Panc1 (cell line): ENCODE results near the gene BSND. TPM values are rescaled to one million over a fixed set of nuclear protein-coding genes. Genes with fewer than 3 reads are reported as not detected.

Source experiments
- ATAC-seq: fragments of 200-7000 bp; cut with Tn5 transposase; 2 replicates; pipeline ENCODE4 v1.9.1; 2020; ENCODE audit warnings: mild to moderate bottlenecking, moderate library complexity
- BruUV-seq: library from RNA; stranded (reverse); fragments of 400-500 nt; replicated peaks from 2 replicates; lab custom pipeline; 2021; lab: Mats Ljungman, UMichigan
- CTCF ChIA-PET: fragments of 300-600 bp; sonication (Branson Sonifier 250); formaldehyde crosslinking; loops from one replicate; lab custom pipeline; 2022; ENCODE audit warnings: antibody characterized with exemption; lab: Charles Lee
- POLR2A ChIA-PET: fragments of 300-600 bp; sonication (Branson Sonifier 250); formaldehyde crosslinking; loops from one replicate; lab custom pipeline; 2022; ENCODE audit warnings: antibody characterized with exemption; lab: Charles Lee
- DNase-seq: peaks from one replicate; pipeline ENCODE4 v3.0.0-alpha.2; 2010; ENCODE audit warnings: low read depth, low spot score
- H3K27ac ChIP-seq: 2 replicates; pipeline ENCODE4 v1.5.1; 2011; ENCODE audit warnings: mild to moderate bottlenecking, low read length, inconsistent platforms
- H3K27me3 ChIP-seq: fragments of 200-500 bp; sonication (Bioruptor generic); 2 replicates; pipeline ENCODE4 v1.6.0; 2014; ENCODE audit warnings: low read length, inconsistent platforms; ENCODE audit not compliant: control insufficient read depth, insufficient read depth
- H3K36me3 ChIP-seq: fragments of 200-500 bp; sonication (Bioruptor generic); 2 replicates; pipeline ENCODE4 v1.5.1; 2014; ENCODE audit warnings: inconsistent platforms, mild to moderate bottlenecking, low read length, moderate library complexity; ENCODE audit not compliant: control insufficient read depth, insufficient read depth
- H3K4me1 ChIP-seq: 2 replicates; pipeline ENCODE4 v1.5.1; 2011; ENCODE audit warnings: inconsistent platforms, mild to moderate bottlenecking, low read length, moderate library complexity; ENCODE audit not compliant: control insufficient read depth, insufficient read depth
- H3K4me3 ChIP-seq, 2 experiments: 2 replicates each; pipeline ENCODE4 v1.5.1; 2011 to 2012; ENCODE audit warnings: low read depth in 2 of 2, low read length in 2 of 2, mild to moderate bottlenecking in 2 of 2, inconsistent platforms in 1 of 2, moderate library complexity in 1 of 2
- H3K9me3 ChIP-seq: fragments of 200-500 bp; sonication (Bioruptor generic); 2 replicates; pipeline ENCODE4 v1.5.1; 2014; ENCODE audit warnings: low read depth, mild to moderate bottlenecking, inconsistent platforms, low read length, moderate library complexity; ENCODE audit not compliant: control insufficient read depth, insufficient read depth
- CTCF ChIP-seq: fragments of 450-650 bp; IDR thresholded peaks from 2 replicates; pipeline ENCODE4 v1.5.1; 2017; ENCODE audit warnings: mild to moderate bottlenecking
- POLR2AphosphoS5 ChIP-seq: IDR thresholded peaks from 2 replicates; pipeline ENCODE4 v1.6.1; 2012; ENCODE audit warnings: mild to moderate bottlenecking, low read depth, low read length, moderate library complexity
- REST ChIP-seq, 2 experiments: IDR thresholded peaks; 2 replicates each; pipeline ENCODE4 v1.6.1; 2011 to 2012; ENCODE audit warnings: low read depth in 2 of 2, control low read depth in 1 of 2, low read length in 1 of 2, mild to moderate bottlenecking in 1 of 2, moderate library complexity in 1 of 2; ENCODE audit not compliant: insufficient read depth in 1 of 2
- SIN3A ChIP-seq: IDR thresholded peaks from 2 replicates; pipeline ENCODE4 v1.6.1; 2012; ENCODE audit warnings: low read depth, mild to moderate bottlenecking, low read length, moderate library complexity, borderline replicate concordance; ENCODE audit not compliant: insufficient read depth
- TCF7L2 ChIP-seq: IDR thresholded peaks from 2 replicates; pipeline ENCODE4 v1.6.1; 2011; ENCODE audit warnings: mild to moderate bottlenecking, low read depth, low read length, inconsistent platforms
- in situ Hi-C: cut with HindIII; loops from 2 replicates; pipeline ENCODE4 v1.10.0; 2016; ENCODE audit warnings: low sequenced_read_pairs, low pct_unique_long_range_greater_than_20kb
- intact Hi-C: fragments of 100-400 bp; cut with micrococcal nuclease; formaldehyde crosslinking; loops from one replicate; pipeline ENCODE4 v1.10.0; 2022; ENCODE audit not compliant: unreplicated experiment
- total RNA-seq: library from RNA; stranded (reverse); gene quantifications from one replicate; pipeline ENCODE4 v1.2.1, GENCODE V29; 2021; ENCODE audit not compliant: unreplicated experiment

Gene BSND
- total RNA-seq, 1 experiment from 2014 or later, result not detected

- ChIA-PET POLR2A (no interaction called here), CTCF (no interaction called here)
- BruUV-seq, result no TSS peak
- H3K9me3 ChIP-seq, result no peaks in the 10 kb centered on the region
- H3K27ac ChIP-seq, result no peak overlapping the region
- in situ Hi-C loops, result no loop called here
- no peak for DNase-seq
- no peaks in the 10 kb centered on the region for H3K36me3 ChIP-seq
- H3K4me3 ChIP-seq, result no peak overlapping the region
- intact Hi-C loops, result no loop called here
- H3K4me1 ChIP-seq, result peaks cover 5% of the 10 kb centered on the region; the same call in 1 of the 2 replicates
- no peak for ATAC-seq
- TF ChIP-seq REST (IDR thresholded peaks at IDR 0.05; ENCODE audit: insufficient read depth in 1 of 2, low read depth in 2 of 2, low read length in 1 of 2), result no peak
- no peak for TF ChIP-seq SIN3A
- no peak for TF ChIP-seq TCF7L2
- TF ChIP-seq CTCF, result no peak
- no peak for TF ChIP-seq POLR2AphosphoS5
- no peaks in the 10 kb centered on the region for H3K27me3 ChIP-seq
Measured at GRCh38 chr1:54951810-54952226, 46.9 kb upstream of the BSND start.

- H3K27ac ChIP-seq, result no peak overlapping the region
- BruUV-seq, result no TSS peak
- intact Hi-C loops (no loop called here), in situ Hi-C loops (no loop called here)
- H3K4me3 ChIP-seq, result no peak overlapping the region
- no peaks in the 10 kb centered on the region for H3K36me3 ChIP-seq
- peaks cover 5% of the 10 kb centered on the region; the same call in 1 of the 2 replicates for H3K4me1 ChIP-seq
- CTCF ChIA-PET, result no interaction called here
- H3K9me3 ChIP-seq, result peaks cover 7% of the 10 kb centered on the region; the same call in 1 of the 2 replicates
- ATAC-seq, result no peak
- TF ChIP-seq REST (IDR thresholded peaks at IDR 0.05; ENCODE audit: insufficient read depth in 1 of 2, low read depth in 2 of 2, low read length in 1 of 2) (no peak), SIN3A (no peak), POLR2AphosphoS5 (no peak), TCF7L2 (no peak), CTCF (no peak)
- DNase-seq, result no peak
- H3K27me3 ChIP-seq, result no peaks in the 10 kb centered on the region
- POLR2A ChIA-PET, result no interaction called here
Measured at GRCh38 chr1:54952950-54953718, 45.6 kb upstream of the BSND start.
